ENCODE results near the gene KRTAP20-2.

The KRTAP20-2 gene

DNA sequence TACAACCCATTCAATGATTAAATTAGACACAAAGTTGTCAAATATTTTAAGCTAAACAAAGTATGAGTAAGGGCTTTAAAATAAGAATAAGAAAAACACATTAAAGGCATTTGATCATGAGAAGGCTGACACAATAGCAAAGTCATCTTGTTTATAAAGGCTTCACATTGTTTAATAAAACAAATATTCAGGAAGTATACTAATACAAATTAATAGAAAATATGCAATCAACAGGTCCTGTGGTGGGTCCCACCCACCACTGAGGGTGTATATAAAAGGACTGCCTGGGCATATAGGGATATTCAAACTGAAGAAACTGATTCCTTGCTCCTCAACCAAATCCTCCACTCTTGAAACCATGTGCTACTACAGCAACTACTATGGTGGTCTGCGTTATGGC lies at the start of gene KRTAP20-2:
KRTAP20-2 (plus strand) TSS at position 301 of the 400 bp plus-strand sequence; CDS start at position 359, 58 bp downstream.
- no peak for DNase-seq (ENCODE audit: low spot score)

DNA sequence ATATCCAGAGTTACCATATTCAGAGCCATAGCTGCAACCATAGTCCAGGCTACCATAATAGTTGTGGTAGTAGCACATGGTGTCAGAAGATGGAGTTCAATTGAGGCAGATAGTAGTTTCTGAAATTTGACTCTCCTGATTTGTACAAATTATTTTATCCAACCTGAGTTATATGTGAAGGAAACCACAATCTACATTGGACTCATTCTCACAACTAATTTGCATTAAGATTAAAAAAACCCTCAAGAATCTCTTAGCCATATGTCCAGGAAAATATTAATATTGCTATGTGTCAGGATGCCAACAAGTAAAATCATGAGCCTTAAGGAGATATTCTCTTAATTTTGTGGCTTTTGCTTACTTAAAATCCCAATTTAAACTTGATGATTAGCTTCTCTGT lies 44.7 kb upstream of the KRTAP20-2 start, which contains the start of gene KRTAP22-2:
KRTAP22-2 (minus strand) TSS at position 101 of the 400 bp plus-strand sequence.
- DNase-seq (ENCODE audit: low spot score), result no peak

DNA sequence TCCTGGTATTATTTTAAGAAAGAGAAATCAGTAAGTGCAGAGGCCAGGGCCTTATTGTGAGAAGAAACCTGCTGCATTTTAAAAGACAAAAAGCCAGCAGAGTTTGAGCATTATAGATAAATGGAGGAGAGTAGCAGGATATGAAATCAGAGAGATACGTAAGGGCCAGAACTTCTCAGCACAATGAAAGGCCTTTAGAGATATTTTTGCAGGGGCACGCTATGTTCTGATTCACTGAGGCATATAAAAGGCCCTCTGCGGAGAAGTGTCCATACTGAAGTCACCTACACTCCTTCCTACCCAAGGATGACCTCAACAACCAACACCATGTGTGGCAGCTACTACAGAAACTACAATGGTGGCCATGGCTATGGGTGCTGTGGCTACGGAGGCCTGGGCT lies 42.9 kb upstream of the KRTAP20-2 start, which contains the start of gene KRTAP6-3:
KRTAP6-3 (plus strand) TSS at position 301 of the 400 bp plus-strand sequence; CDS start at position 307, 6 bp downstream.
- DNase-seq (ENCODE audit: low spot score), result no peak

DNA sequence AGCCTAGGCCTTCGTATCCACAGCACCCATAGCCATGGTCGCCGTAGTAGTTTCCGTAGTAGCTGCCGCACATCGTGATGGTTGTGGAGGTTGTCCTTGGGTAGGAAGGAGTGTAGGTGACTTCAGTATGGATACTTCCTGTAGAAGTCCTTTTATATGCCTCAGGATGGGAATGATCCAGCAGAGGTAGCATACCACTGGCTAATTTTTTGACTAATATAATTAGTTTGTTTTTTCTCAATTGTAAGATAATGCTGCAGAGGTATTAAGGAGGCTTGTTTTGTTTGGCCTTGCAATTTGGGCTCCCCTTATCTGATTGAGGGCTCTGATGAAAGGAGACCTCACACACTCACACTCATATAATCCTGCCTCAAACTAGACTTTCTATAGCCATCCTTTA lies 36.2 kb upstream of the KRTAP20-2 start, which contains the start of gene KRTAP6-2:
KRTAP6-2 (minus strand) TSS at position 101 of the 400 bp plus-strand sequence; CDS start at position 73, 28 bp downstream.
- DNase-seq (ENCODE audit: low spot score), result no peak

DNA sequence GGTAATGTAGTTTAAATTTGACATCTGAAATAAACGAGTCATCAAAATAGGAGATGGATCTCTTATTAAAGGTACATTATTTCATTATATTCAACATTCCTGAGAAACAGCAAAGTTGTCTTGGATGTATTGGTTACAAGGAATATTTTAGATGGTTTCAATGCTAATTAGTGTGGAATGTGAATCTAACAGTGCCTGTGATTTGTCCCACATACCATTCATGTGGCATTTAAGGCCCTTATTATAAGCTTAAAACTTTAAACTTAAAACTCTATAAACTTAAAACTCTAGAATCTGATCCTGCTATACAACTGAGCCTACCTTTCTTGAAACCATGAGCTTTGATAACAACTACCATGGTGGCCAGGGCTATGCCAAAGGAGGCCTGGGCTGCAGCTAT lies 34.2 kb upstream of the KRTAP20-2 start, which contains the start of gene KRTAP22-1:
KRTAP22-1 (plus strand) TSS at position 301 of the 400 bp plus-strand sequence.
- DNase-seq (ENCODE audit: low spot score), result no peak

DNA sequence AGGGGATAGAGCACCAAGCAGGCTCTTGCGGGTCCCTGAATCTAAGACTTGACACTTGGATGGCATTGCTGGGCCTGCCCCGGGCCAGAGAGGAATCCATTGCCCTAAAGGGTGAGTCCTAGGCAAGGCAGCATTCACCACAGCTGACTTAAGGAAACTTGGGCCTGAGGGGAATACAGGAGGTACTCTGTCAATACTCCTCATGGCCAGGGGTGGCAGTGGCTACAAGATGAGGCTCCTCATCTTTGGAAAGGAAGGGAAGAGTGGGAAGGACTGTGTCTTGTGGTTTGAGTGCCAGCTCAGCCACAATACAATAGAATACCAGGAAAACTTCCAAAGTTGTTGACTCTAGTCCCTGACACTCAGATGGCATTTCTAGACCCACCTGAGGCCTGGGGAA lies 29.0 kb upstream of the KRTAP20-2 start:
- DNase-seq (ENCODE audit: low spot score), result no peak

DNA sequence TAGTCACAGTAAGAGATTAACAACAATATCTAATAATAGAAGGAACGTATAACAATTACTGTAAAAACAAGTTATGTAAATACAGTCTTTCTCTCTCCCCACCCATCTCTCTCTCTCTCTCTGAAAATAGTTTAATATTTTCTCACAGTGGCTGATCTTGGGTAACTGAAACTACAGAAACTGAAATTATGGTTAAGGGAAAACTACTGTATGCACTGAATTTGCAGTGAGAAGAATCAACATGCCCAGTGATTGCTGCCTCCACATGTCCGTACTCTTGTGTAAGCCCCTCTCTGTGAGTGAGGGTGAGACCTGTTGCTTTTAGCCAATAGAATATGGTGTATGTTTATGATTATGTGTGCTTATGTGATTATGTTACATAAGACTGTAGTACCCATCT lies 22.9 kb upstream of the KRTAP20-2 start:
- no peak for DNase-seq (ENCODE audit: low spot score)

DNA sequence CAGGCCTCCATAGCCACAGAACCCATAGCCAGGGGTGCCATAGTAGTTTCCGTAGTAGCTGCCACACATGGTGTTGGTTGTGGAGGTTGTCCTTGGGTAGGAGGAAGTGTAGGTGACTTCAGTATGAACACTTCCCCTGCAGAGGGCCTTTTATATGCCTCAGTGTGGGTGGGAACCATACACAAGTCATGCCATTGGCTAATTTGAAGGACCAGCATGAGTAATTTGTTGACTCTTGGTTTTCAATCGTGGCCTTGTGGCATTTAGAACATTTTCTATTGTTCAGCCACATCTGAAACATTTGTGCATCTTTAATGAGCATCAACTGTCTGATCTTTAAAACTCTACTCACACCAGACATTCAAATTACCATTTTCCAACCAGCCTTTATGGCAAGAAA lies 21.2 kb upstream of the KRTAP20-2 start, which contains the start of gene KRTAP6-1:
KRTAP6-1 (minus strand) TSS at position 95 of the 400 bp plus-strand sequence; CDS start at position 69, 26 bp downstream.
- DNase-seq (ENCODE audit: low spot score), result no peak

DNA sequence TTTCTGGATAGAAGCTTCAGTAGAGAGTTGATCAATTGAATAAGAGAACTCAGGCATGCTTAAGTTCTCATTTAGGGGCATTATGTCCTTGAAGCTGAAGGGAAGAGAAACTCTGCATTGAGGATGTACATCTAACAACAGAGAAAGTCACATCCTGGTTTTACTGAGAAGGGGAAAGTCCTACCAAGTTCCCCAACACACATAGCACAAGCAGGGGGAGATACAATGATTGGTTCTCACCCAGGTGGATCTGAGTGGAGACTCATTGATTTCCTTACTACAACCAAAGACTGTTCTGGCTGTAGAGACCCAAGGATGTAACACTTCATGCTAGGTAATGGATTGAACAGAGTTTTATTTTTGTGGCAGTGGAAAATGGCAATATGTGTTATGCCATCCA lies 19.8 kb upstream of the KRTAP20-2 start:
- no peak for DNase-seq (ENCODE audit: low spot score)

DNA sequence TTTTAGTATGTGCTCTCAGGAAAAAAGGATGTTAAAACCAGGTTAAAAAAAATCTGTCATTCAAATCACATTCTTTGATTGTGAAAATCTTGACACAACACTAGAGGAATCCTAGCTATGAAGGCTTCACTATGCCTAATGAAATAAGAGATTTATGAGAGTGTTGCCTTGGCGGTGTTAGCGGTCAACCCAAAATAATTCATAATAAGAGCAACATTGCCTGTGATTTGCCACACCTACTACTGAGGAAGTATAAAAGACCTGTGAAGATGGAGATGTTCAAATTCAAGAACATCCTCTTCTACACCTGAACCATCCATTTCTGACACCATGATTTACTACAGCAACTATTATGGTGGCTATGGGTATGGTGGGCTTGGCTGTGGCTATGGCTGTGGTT lies 18.9 kb upstream of the KRTAP20-2 start, which contains the start of gene KRTAP20-1:
KRTAP20-1 (plus strand) TSS at position 301 of the 400 bp plus-strand sequence; CDS start at position 331, 30 bp downstream.
- DNase-seq (ENCODE audit: low spot score), result no peak

DNA sequence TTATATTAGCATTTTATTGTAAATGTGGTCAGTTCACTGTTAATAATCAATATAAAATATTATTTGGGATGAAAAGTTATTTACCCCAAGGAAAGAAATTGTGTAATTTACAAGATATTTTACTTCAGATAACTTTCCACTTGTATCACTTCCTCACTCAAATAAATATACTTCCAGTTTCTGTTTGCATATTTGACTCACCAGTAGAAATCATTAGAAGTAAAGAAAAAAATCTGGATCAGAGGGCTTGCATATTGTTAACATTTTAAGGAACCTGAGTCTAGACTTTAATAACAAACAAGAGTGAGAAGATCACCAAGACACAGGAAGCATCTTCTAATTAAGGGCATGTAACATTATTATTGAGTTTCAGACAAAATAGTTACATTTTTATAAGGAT lies 14.9 kb upstream of the KRTAP20-2 start:
- no peak for DNase-seq (ENCODE audit: low spot score)

DNA sequence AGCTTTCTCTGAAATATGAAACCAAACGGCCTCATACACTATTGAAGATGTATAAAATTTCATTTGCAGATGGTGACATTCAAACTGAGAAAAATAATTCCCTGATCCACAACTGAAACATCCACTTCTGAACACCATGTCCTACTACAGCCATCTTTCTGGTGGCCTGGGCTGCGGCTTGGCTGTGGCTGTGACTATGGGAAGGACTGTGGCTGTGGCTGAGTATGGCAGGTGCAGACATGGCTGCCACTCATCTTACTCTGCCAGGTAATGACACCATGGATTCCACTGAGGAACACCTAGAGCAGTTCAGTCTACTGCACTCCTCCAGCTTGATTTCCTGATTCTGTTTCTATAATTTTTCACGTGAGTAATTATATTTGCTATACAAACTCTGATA lies 14.5 kb upstream of the KRTAP20-2 start, which contains the start of gene KRTAP20-4:
KRTAP20-4 (plus strand) TSS at position 106 of the 400 bp plus-strand sequence.
- DNase-seq (ENCODE audit: low spot score), result no peak

DNA sequence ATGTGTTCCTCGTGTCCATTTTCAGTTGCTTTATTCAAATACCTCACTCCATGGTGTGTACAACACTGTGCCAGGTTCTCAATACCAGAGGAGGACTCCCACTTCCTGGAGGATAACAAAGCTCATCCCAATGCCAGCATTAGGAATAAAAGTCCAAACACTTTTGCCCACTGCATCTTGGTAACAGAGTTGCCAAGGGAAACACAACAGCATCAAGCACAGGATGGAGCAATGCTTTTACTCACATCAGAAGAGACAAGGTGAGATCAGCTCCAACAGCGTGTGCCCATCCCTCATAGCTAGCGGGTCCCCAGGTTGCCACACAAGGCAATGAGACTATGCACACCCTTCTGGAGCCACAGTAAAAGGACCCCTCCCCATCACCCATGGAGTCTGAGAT lies 11.6 kb upstream of the KRTAP20-2 start:
- no peak for DNase-seq (ENCODE audit: low spot score)

DNA sequence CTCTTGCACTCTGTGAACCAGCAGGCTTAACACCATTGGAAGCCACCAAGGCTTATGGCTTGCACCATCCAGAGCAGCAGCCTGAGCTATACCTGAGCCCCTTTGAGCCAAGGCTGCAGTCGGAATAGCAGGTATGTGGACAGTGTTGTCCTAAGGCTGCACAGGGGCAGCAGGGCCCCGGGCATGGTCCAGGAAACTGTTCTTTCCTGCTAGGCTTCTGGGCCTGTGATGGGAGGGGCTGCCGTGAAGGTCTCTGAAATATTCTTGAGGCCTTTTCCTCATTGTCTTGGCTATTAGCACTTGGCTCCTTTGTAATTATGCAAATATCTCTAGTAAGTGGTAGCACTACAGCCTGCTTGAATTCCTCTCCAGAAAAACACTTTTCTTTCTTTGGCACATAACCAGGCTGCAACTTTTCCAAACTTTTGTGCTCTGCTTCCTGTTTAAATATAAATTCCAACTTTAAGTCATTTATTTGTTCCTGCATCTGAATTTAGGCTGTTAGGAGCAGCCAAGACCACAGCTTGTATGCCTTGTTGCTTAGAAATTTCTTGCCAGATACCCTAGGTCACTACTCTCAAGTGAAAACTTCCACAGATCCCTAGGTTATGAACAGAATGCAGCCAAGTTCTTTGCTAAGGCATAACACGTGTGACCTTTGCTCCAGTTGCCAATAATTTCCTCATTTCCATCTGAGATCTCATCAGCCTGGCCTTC lies 9.4 kb upstream of the KRTAP20-2 start:
- no peak for DNase-seq (ENCODE audit: low spot score)

DNA sequence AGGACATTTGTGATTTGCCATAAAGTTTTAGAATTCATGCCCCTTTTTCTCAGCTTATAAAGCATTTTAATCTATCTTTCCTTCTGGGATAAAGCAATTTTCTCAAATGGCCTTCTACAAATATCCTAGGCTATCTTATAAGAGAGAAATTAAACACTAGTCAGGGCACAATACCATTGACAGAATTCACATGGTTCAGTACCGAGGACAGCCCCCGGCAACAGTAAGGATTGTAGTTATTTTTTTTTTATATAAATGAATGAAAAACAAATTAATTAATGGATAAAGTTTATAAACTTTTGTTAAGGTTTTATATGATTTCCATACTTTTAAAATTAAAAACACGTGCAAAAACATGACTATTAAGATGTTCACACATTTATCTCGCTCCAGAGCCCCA lies 6.9 kb upstream of the KRTAP20-2 start:
- no peak for DNase-seq (ENCODE audit: low spot score)

DNA sequence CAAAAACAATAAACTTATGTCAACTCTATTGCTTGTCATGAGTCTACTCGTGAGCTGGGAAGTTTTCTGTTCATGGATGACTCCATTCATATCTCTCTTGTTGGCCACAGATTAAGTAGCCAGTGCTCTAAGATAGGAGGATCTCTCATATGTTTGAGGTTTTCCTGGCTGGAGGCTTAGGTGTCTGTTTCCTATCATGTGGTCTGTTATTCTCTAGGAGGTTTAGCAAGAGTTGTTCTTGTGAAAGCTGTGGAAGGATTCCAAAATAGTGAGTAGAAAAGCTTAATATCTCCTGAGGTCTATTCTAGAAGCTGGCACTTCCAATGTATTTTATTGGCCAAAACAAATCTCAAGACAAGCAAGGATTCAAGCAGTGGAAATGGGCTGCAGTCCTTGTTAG lies 5.8 kb upstream of the KRTAP20-2 start:
- DNase-seq (ENCODE audit: low spot score), result no peak

DNA sequence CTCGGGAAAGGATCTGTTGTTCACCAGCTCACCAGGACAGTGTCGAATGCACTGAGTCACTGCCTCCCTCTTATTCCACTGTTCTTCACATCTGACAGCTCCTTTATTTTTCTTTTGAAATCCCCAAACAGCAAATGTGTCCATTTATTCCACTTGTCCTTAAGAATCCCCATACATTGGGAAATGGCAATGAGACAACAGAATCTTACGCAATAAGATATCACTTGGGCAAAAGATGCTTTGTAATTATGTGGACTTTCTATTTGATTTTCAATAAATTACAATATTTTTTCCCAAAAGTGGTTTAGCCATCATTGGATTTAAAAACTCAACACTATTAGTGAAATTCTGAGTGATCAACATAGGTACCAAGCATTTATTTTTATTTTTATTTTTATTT lies 3.7 kb downstream of the KRTAP20-2 start:
- DNase-seq (ENCODE audit: low spot score), result no peak

DNA sequence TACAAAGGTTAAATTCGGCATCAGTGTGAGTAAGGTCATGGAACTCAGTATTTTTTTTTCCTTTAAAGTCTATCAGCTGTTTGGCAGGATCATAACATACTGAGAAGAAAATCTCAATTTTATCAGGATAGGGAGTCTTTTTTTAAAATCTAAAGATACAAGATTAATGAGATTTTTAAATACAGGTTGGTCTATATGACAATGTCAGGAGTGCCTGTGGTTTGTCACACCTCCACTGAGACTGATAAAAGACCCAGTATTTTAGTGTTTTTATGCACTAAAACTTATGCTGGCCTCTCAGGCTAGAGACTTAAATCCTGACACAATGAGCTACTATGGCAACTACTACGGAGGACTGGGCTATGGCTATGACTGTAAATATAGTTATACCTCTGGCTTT lies 7.6 kb downstream of the KRTAP20-2 start, which contains the start of gene KRTAP20-3:
KRTAP20-3 (plus strand) TSS at position 301 of the 400 bp plus-strand sequence.
- no peak for DNase-seq (ENCODE audit: low spot score)

DNA sequence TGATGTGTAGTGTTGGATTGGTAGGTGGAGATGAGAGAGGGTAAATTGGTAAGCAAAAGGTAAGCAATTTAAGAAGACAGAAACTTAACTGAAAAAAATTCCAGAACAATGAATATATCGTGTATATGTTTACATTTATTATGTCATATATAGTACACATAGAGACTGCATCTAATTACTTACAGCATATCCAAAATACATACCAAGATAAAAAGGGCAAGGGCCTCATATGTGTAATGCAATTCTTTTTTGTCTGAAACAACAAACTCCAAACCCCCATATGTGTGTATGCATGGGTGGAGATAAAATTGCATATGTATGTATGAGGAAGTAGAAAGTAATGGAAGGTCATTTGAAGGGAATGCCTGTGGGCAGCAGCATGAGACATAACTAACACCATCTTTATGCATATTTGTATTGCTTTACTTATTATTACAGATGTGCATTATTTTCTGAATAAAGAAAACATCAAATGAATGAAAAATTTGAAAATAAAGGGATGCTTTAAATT lies 12.0 kb downstream of the KRTAP20-2 start:
- no peak for DNase-seq (ENCODE audit: low spot score)

DNA sequence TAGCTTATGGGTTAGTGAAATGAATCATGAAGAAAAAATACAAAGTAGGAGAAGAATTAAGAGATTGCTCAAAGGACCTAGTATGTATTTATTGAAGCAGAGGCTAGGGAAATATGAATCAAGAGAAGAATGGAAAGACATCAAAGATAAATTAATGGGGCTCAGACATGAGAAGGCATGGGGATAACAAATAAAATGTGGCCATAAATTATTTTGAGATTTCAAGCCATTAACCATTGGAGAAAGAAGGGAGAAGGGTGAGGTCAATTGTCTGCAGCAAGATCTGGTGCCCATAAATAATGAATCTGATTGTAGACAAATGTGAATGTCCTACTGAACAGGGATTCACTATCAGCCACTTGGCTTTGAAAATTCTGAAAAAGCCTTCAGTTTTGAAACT lies 17.9 kb downstream of the KRTAP20-2 start:
- DNase-seq (ENCODE audit: low spot score), result no peak

DNA sequence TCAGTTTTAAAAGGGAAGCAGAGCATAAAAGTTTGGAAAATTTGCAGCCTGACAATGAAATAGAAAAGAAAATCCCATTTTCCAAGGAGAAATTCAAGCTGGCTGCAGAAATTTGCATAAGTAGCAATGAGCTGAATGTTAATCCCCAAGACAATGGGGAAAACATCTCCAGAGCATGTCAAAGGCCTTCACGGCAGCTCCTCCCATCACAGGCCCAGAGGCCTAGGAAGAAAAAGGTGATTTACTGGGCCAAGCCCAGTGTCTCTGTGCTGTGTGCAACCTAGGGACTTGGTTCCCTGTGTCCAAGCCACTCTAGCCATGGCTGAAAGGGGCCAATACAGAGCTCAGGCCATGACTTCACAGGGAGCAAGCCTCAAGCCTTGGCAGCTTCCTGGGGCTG lies 33.8 kb downstream of the KRTAP20-2 start:
- no peak for DNase-seq (ENCODE audit: low spot score)

DNA sequence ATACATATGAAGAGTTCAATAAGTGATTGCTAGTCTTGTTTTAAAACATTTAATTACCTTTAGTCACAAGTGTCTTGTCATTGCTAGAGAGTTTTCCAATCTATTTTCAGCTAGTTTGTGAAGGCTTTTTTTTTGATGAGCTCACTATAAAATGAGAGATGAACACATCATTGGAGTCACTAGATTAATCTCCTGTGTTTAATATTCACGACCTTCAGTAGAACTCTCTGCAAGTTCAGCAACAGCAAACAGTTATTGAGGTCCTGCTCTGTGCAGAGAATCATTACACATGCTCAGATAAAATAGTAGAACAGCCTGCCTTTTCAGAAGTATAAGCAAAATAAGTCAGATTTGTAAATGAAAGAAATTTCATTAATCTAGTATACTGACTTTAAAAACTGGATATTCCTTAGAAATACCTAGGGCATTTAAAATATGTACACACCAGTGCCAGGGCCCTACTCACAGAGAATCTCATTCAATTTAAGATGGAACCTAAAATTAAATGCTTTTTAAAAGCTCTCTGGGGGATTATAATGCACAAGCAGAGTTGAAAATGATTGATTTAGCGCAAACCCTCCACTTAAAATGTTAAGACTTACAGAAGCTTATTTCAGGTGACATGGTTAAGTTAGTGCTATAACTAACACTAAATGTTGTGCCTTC lies 38.1 kb downstream of the KRTAP20-2 start:
- no peak for DNase-seq (ENCODE audit: low spot score)

Data from Ammon's horn (tissue), 1 donor.